Ecto neural progenitor cell (in vitro differentiated cells): ENCODE data around the gene PRKCA.

Experiments
- DNase-seq: peaks from one replicate; pipeline ENCODE4 v3.0.0-alpha.2; 2018; ENCODE audit warnings: low spot score

The PRKCA gene

DNA sequence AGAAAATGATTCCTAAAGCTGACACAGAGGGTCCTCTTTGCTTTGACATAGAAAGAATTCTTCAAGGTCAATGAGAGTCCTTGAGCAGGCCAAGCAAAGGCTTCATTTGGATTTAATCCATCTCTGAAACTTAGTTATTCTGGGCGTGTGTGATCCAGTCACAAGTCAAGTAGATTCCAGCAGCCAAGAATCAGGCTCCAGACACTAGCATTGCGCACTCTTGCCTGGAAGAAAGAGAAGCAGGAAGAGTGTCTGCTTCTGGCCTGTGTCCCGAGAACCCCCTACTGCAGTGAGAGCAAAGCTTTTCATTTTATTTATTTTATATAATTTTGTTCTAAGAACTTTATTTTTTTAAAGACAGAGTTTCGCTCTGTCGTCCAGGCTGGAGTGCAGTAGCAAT is 444.3 kb downstream of the PRKCA start:
- DNase-seq, result no peak

DNA sequence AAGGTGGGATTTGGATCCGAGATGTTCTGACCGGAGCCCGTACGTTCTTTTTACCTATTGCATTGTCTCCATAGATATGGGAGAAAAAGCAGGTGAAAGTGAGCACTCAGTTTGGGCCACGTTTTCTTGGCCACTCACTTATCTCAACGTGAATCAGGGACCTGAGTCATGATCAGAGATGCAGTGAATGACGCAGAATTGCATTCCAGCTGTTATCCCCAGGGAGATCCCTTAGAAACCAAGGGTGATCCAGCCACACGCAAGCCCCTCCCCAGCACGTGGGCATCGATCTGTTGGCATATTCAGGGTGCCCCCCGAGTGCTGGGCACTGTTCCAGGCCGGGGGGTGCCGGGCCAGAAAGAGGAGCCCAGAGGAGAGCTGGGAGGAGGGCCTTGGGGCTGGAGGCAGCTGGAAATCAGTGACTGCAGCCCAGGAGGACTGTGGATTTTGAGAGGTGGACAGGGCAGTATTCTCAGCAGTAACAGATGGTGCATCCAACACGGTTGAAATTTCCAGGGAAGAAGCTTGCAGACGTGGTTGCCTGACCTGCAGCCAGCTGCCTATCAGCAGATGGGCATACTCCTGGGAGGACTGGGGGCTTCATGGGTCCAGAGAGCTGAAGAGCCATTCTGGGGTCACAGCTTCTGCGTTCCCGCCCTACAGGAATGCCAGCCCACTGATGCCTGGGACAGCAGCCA is 445.3 kb downstream of the PRKCA start:
- DNase-seq, result no peak

DNA sequence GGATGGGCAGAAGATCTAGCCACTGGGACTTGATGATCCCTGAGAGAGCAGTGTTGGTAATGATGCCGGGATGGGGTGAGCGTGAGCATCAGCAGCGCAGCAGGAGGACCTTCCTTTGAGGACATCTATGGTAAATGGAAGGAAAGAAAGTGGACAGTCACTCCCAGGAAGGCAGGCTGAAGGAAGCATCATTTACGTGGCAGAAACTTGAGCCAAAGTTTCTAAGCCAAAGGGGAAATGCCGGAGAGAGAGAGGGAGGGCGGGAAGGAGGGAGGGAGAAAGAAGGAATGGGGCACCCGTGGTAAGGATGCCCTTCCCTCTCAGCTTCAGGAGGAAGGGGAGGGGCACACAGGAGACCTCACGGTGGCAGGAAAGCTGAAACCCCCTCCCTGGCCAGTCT is 446.2 kb downstream of the PRKCA start:
- no peak for DNase-seq

DNA sequence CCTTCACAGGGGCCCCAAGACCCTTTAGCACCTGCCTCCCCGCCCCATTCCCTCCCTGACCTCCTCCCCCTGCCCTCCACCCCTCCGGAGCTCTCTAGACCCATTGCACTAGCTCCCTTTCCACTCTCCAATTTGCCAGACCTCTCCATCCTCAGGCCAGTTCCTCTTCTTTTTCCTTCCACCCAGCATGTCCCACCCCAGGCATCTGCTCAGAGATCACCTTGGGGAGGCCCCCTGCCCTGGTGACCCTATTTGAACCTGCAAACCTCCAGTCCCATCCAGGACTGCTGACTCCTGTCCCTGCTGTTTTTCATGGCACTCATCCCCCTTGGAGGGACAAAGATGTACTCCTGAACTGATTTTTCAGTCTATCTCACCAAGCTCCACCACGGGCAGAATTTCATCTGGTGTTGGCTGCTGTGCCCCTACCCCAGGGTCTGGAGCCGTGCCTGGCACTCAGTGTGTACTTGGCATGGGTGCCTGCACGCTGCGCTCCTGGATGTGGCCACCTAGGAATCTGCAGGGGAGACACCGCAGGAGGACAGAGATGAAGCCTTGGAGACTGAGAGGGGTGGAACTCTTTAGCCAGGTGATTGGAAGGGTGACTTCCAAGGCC is 446.9 kb downstream of the PRKCA start:
- DNase-seq, result no peak

DNA sequence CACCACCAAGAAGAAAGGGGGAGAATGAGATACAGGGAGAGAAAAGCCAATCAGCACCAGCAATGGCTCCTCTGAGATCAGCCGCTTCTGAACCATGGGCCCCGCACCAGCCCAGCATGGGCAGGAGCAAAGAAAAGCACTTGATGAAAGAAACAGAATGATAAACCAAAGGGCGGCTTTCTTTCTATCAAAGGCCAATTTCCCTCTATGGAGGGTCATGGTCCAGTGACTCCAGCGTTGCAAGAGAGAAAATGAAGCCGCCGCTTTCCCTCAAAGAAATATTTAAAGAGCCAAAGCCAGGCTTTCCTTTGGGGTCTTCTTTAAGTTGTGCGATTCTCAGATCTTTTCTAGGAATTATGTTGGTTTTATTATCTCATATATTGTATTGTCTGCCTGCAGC is 447.7 kb downstream of the PRKCA start:
- DNase-seq, result no peak

DNA sequence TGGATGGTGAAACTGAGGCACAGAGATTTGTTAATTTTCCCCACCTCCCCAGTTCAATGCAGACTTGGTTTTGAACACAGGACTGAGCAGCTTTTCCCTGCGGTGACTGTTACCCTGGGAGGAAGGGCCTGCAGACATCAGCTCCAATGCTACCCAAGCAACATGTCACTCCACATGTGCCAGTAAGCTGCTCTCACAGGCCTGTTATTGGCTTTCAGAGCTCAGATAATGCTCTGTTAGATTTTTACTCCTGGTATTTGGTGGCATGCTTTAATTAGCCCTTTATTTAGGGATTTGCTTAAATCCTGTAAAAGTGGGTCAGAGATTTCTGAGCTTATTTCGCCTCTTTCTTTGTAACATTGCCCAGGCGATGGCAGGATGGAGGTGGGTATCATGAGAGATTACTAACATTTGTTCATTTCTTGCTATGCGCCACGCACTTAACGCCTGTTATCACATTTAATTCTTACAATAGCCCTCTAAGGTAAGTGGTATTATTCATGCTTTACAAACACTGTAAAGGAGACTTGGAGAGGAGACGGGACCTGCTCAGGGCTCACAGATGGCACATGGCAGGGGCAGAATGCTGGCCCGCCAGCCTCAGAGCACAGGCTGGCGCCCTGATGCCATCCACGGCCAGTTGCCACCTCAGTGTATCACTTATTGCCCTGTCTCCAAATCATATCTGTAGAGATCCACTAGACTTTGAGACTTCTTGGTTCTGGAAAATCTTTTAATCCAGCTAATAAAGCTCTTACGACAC is 448.5 kb downstream of the PRKCA start:
- DNase-seq, result no peak

DNA sequence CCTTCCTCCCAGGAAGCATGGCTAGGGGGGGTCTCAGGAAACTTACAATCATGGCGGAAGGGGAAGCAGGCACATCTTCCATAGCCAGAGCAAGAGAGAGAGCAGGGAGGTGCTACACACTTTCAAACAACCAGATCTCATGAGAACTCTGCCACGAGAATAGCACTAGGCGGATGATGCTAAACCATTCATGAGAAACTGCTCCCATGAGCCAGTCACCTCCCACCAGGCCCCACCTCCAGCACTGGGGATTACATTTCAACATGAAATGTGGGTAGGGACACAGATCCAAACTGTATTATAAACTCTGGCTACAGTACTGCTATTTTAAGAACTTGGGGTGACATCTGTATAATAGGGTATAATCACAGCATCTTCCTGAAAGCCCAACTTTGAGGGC is 449.4 kb downstream of the PRKCA start:
- DNase-seq, result no peak

DNA sequence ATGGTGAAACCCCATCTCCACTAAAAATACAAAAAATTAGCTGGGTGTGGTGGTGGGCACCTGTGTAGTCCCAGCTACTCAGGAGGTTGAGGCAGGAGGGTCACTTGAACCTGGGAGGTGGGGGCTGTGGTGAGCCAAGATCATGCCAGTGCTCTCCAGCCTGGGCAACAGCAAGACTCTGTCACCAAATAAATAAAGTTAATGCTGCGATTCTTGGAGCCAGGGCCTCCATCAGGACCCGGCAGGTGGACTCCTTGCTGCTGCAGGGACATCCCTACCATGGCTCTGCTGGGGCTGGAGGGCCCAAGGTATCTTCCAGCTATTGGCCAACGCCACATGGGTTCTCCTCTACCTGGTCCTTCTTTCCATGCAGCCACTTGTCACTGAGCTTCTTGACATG is 450.0 kb downstream of the PRKCA start:
- no peak for DNase-seq

DNA sequence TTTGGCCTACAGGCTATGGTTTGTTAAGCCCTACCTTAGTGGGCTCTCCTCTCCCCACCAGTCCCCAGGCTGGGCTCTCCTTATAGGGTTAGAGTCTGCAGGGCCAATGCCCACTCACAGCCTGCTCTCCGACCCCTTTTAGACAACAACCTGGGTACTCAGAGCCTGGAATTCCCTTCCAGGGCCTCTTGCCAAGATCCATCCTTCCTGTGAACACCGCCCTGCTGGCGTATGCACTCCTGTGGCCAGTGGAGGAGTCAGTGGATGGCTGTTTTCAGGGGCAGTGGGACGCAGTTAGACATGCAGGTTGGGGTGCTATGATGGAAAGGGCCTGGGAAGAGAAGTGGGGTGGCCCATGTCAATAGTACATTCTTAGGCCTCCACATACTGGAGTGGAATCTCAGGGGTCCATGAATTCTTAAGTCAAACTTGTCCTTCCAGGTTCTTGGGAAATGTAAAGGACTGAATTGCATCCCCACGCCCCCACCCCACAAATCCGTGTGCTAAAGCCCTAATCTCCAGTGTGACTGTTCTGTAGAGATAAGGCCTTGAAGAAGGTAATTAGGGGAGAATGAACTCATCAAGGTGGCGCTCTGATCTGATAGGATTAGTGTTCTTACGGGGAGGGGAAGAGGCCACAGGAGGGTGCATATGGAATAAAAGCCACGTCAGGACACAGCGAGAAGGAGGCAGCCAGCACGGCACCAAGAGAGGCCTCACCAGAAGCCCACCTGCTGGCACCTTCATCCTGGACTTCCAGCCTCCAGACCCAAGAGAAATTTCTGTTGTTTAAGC is 450.9 kb downstream of the PRKCA start:
- DNase-seq, result no peak

DNA sequence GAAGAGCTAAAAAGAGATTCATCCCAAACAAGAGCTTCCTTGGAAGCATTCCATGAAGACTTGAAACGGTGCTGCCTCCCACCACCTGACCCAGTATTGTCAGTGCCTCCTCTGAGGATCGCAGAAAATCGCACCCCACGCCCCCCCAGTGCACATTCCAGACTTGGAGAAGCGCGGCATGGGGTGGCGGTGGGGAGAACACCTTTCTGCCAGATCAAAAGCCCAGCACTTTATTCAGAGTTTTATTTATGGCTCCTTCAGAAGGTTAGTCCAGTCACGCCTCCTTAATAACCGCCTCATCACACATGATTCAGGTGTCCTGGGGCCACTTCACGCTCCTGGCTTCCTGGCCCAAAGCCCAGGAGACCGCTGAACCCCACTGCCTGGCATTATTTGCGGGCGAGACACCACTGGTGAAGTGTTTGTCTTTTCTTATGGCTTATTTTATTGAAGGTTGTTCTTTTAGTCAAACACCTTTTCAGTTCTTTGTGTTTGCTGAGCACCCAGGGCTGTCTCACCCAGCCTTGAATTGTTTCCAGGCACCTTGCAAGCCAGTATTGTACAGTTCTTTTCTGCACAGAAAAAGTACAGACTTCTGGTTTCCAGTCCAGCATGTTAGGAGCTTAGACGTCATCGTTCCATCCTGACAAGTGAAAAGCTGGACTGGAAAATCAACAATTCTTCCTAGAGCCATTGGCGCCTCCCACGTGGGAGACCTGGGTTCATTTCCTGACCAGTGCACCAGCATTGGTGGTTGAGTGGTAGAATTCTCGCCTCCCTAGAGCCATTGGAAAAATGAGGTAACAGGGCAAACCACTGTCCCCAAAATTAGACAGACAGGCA is 452.9 kb downstream of the PRKCA start:
- DNase-seq, result no peak

DNA sequence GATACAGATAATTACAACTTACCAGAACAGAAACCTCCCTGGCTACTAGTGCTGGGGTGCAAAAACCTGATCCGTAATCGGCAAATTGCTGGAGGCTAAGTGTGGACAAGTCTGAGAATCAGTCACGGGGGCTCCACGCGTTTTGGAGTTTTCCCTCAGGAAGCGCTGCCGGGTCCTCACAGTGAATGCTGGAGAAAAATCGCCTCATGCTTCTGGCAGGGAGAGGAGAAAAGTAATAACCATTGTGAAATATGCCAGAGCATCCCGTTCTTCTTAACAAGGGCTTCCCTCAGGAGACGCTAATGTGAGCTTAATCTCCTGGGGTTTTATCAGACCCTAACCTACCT is 453.5 kb downstream of the PRKCA start:
- no peak for DNase-seq

DNA sequence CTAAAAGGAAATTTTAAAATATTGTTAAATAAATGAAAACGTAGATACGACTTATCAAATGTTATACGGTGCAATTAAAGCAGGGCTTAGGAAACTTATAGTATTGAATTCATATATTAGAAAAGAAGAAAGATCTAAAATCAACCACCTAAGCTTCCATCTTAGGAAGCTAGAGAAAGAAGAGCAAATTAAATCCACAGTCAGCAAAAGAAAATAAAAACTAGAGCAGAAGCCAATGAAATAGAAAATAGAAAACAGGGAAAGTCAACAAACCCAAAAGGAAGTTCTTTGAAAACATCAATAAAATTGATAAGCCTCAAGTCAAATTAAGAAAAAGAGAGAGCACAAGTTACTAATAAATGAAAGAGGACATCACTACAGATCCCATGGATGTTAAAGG is 457.9 kb downstream of the PRKCA start:
- DNase-seq, result no peak

DNA sequence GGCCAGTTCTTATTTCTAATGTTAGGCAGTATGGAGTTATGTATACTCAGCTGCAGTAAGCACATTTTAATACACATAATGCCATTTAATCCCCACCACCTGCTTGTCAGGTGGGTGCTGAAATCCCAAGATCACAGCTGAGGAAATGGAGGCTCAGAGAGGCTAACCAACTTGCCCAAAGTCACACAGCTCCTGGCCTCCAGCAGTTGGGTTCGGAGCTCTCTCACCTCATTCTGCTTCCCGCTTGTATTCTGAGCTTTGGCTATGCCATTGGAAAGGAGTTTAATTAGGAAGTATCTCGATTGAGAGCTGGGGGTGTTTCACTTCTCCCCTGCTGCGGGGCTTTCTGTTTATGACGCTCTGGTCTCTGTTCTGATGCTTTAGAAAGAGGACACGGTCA is 459.9 kb downstream of the PRKCA start:
- no peak for DNase-seq

DNA sequence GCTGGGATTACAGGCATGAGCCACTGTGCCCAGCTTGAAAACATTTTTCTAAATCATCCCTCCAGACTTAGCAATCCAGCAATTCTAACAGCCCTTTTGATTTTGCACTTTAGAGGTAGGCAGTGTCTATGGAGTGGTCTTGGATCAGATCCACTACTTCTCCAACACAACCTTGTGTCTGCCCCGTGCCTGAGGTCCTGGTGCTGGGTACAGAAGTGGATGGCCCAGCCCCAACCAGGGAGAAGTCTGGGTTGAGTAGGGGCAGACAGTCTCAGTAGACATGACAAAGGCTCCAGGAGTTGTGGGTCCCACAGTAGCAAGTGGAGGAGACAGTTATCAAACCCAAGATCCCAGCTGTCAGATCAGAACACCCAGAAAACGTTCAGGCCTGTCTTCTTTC is 460.6 kb downstream of the PRKCA start:
- DNase-seq, result no peak

DNA sequence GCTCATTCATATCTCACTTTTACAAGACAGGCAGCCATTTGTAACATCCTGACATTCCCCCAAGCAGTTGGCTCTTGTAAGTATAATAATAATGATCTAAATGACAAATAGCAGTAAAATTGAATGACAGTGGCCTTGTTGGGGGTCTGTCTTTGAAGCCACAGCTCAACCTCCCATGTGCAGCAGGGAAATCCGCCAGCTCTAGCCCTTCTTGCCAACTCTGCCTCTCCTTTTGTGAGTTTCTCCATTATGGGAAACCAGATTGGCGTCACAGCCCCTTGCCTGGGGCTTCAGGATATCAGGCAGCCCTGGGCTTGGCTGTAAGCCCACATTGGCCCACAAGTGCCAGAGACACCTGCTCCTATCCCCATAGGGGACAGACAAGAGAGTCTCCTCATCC is 462.1 kb downstream of the PRKCA start:
- DNase-seq, result no peak

DNA sequence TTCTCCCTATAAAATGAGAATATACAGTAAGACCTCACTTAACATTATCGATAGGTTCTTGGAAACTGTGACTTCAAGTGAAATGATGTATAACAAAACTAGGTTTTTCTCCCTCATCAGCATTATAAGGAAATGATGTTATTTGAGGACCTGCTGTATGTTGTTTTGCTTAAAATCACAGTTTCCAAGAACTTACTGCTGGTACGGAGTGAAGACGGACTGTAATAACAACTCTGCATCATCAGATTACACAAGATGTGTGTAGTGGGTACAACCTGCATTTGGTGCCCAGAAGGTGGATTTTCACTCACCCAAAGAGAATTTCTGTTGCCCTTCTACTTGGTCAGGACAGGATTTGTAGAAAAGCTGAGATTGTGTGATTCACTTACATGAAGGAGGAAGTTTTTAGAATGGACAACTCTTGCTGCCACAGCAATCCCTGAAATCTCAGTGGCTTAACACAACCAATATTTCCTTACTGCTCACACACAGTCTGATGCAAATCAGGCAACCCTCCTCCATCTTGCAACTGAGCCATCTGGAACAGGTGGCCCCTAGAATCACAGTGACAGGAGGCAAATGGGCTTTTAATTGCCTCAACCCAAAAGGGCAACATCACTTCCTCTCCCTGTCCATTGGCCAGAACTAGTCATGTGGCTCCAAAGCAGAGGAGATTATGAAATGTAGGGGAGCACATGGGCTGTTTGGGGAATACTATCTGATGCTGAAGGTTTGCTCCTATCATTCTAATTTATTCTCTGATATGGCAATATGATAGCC is 464.9 kb downstream of the PRKCA start:
- no peak for DNase-seq

DNA sequence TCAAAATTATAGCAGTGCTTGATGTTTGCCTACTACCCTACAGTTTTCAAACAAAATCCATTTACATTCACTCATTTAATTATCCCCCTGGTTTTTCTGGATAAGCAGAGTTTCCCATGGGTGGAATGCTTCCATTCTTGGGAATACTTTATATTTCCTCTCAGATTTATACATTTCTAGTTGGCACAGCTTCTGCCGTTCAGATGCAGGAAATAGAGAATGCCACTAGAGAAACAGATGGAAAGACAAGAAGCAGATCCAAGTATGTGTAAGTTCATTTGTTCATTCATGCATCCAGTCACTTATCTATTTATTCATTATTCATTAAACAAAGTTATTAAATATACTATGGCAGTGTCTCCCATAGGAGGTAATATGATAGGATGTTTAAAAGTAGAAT is 467.5 kb downstream of the PRKCA start:
- no peak for DNase-seq

DNA sequence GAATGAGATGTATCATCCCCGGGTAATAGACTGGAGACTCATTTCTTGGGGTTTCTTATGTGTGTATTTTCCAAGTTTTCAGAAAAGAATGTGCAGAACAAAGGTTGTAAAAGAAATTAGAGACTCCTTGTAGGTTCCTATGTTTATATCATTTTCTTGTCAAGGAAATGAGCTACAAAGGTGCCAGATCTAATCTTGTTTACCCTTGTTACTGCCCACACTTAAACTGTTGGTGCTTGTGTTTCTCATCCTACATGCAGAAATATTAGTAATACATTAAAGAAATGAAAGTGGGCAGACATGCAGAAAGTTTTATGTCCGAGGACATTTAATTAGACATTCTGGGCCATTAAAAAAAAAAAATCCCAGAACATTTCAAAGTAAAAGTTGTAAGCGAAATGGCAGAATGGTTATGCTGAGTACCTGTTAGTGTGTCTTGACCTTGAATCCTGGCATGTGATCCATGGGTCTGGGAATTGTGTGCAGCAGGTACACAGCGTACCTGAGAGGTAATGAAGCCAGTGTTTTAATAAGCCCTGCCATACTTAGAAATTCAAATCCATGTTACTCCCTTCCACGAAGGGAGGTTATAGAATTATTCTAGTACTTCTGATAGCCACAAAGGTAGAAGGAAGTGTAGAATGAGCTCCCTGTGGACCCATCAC is 469.9 kb downstream of the PRKCA start:
- DNase-seq, result no peak

DNA sequence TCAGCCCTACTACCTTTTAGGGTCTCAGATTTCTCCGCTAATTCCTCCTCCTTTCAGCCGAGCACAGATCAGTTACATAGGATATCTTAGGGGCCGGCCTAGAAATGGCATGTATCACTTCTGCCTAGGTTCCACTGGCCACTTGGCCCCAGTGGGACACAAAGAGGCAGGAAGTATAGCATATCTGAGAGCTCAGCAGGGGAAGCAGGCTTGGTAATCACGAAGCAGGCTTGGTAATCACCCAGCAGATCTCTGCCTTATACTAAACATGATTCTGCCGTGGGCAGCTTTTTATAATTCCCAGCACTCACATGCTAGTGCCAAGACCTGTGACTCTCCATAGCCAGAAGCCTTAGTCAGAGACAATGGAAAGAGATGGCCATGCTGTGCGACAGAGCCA is 472.9 kb downstream of the PRKCA start:
- DNase-seq, result no peak

DNA sequence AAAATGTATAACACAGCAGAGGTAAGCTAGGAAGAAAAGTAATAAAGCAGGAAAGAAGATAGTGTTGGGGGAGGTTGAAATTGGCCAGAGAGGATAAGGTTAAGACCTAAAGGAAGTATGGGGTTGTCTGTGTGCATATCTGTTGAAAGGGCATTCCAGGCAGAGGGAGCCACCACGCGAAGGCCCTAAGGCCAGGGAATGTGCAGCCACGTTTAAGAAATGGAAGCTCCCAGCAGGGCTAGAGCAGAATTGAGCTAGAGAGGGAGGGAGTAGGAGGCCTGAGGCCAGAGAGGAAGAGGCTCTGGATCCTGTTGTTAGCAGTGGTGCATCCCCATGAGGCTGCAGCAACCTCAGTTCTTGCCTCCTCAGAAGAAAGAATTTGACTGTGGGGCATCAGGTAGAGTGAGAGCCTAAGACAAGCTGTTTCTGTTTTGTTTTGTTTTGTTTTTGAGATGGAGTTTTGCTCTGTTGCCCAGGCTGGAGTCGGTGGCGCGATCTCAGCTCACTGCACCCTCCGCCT is 473.5 kb downstream of the PRKCA start:
- DNase-seq, result no peak
